Stimulated activated effector memory CD8-positive, alpha-beta T cell treated with anti-CD3 and anti-CD28 coated beads, Interleukin-12 subunit alpha, Interleukin-12 subunit beta, amount 100 ng/mL, for 72 hours (primary cell): Measurements from ENCODE around the gene SLC12A2.
A peak's percentile ranks its signal among the peaks of the same experiment; 100 is the strongest.

Experiments
- ATAC-seq: fragments of 150-1000 bp; cut with Tn5 transposase; 2 replicates; pipeline ENCODE4 v1.10.0; 2021
- DNase-seq, 2 donors: peaks; one replicate each; pipeline ENCODE4 v3.0.0; 2021 to 2022; ENCODE audit warnings: low spot score in 2 of 2
- H3K27ac Mint-ChIP-seq: one replicate; pipeline ENCODE4 v1.8.0; 2022; ENCODE audit warnings: mild to moderate bottlenecking, mixed read lengths
- H3K36me3 Mint-ChIP-seq: one replicate; pipeline ENCODE4 v1.8.0; 2022; ENCODE audit warnings: mild to moderate bottlenecking, mixed read lengths
- H3K4me1 Mint-ChIP-seq: one replicate; pipeline ENCODE4 v1.8.0; 2022; ENCODE audit warnings: mixed read lengths
- H3K4me3 Mint-ChIP-seq: one replicate; pipeline ENCODE4 v1.8.0; 2022; ENCODE audit warnings: mild to moderate bottlenecking, mixed read lengths
- H3K9me3 Mint-ChIP-seq: one replicate; pipeline ENCODE4 v1.8.0; 2022; ENCODE audit warnings: mixed read lengths

Gene SLC12A2

GRCh38 chr5:128083033-128083810 is at the start of gene SLC12A2:
SLC12A2 (plus strand) TSS chr5:128083766; CDS start chr5:128083955, 189 bp downstream.
- Mint-ChIP-seq H3K4me3 (peak within 1 kb of the TSS; percentile 80), H3K4me1 (peaks cover 56% of the 10 kb centered on the region)
- peak; percentile 84 for ATAC-seq

GRCh38 chr5:128035689-128036088 is 47.9 kb upstream of the SLC12A2 start:
- H3K4me3 Mint-ChIP-seq, result no peak overlapping the region
- peaks cover 2% of the 10 kb centered on the region for H3K9me3 Mint-ChIP-seq
- H3K36me3 Mint-ChIP-seq, result no peaks in the 10 kb centered on the region
- H3K27ac Mint-ChIP-seq, result no peak overlapping the region
- no peak for DNase-seq
- no peak for ATAC-seq
- no peaks in the 10 kb centered on the region for H3K4me1 Mint-ChIP-seq

More at GRCh38 chr5:128083033-128083810, at the start of gene SLC12A2:
- peaks cover 16% of the 10 kb centered on the region for H3K36me3 Mint-ChIP-seq
- DNase-seq, result peak; percentile 90 to 95
- H3K27ac Mint-ChIP-seq, result peak within 1 kb of the TSS; percentile 91
- no peaks in the 10 kb centered on the region for H3K9me3 Mint-ChIP-seq

GRCh38 chr5:128036950-128037349 is 46.6 kb upstream of the SLC12A2 start:
- DNase-seq, result no peak
- Mint-ChIP-seq H3K27ac (no peak overlapping the region), H3K4me1 (no peaks in the 10 kb centered on the region), H3K36me3 (no peaks in the 10 kb centered on the region), H3K9me3 (peaks cover 2% of the 10 kb centered on the region), H3K4me3 (no peak overlapping the region)
- no peak for ATAC-seq

- Mint-ChIP-seq H3K36me3 (no peaks in the 10 kb centered on the region), H3K4me3 (no peak overlapping the region), H3K4me1 (no peaks in the 10 kb centered on the region), H3K27ac (no peak overlapping the region), H3K9me3 (peaks cover 2% of the 10 kb centered on the region)
- ATAC-seq, result no peak
- DNase-seq, result no peak
These were observed 44.9 kb upstream of the SLC12A2 start for GRCh38 chr5:128038643-128039042.

GRCh38 chr5:128040927-128041326 is 42.6 kb upstream of the SLC12A2 start:
- Mint-ChIP-seq H3K36me3 (no peaks in the 10 kb centered on the region), H3K4me1 (peaks cover 1% of the 10 kb centered on the region), H3K9me3 (no peaks in the 10 kb centered on the region), H3K27ac (no peak overlapping the region), H3K4me3 (no peak overlapping the region)
- ATAC-seq (no peak), DNase-seq (no peak)

- Mint-ChIP-seq H3K27ac (no peak overlapping the region), H3K4me3 (no peak overlapping the region), H3K4me1 (peaks cover 6% of the 10 kb centered on the region), H3K36me3 (no peaks in the 10 kb centered on the region), H3K9me3 (peaks cover 3% of the 10 kb centered on the region)
- DNase-seq, result no peak
- no peak for ATAC-seq
These were observed 30.8 kb upstream of the SLC12A2 start for GRCh38 chr5:128052780-128053179.

- Mint-ChIP-seq H3K27ac (no peak overlapping the region), H3K4me1 (no peaks in the 10 kb centered on the region), H3K36me3 (no peaks in the 10 kb centered on the region), H3K4me3 (no peak overlapping the region), H3K9me3 (peaks cover 3% of the 10 kb centered on the region)
- ATAC-seq (no peak), DNase-seq (no peak)
These were observed 30.1 kb upstream of the SLC12A2 start for GRCh38 chr5:128053291-128053954.

GRCh38 chr5:128060644-128061385 is 22.8 kb upstream of the SLC12A2 start:
- Mint-ChIP-seq H3K9me3 (no peaks in the 10 kb centered on the region), H3K4me3 (no peak overlapping the region), H3K27ac (no peak overlapping the region)

GRCh38 chr5:128062172-128062746 is 21.3 kb upstream of the SLC12A2 start:
- Mint-ChIP-seq H3K36me3 (no peaks in the 10 kb centered on the region), H3K9me3 (no peaks in the 10 kb centered on the region), H3K4me1 (no peaks in the 10 kb centered on the region), H3K4me3 (no peak overlapping the region), H3K27ac (no peak overlapping the region)
- DNase-seq (no peak), ATAC-seq (no peak)

More at GRCh38 chr5:128060644-128061385, 22.8 kb upstream of the SLC12A2 start:
- DNase-seq (no peak), ATAC-seq (no peak)
- Mint-ChIP-seq H3K4me1 (no peaks in the 10 kb centered on the region), H3K36me3 (no peaks in the 10 kb centered on the region)

- ATAC-seq (no peak), DNase-seq (no peak)
- Mint-ChIP-seq H3K4me1 (peaks cover 15% of the 10 kb centered on the region), H3K36me3 (no peaks in the 10 kb centered on the region), H3K9me3 (no peaks in the 10 kb centered on the region), H3K27ac (peak overlapping the region; percentile 9), H3K4me3 (no peak overlapping the region)
These were observed 9.4 kb upstream of the SLC12A2 start for GRCh38 chr5:128074171-128074570.

GRCh38 chr5:128074953-128075352 is 8.6 kb upstream of the SLC12A2 start:
- DNase-seq (no peak), ATAC-seq (no peak)
- Mint-ChIP-seq H3K9me3 (no peaks in the 10 kb centered on the region), H3K36me3 (no peaks in the 10 kb centered on the region), H3K4me1 (peaks cover 19% of the 10 kb centered on the region), H3K4me3 (no peak overlapping the region), H3K27ac (no peak overlapping the region)

- no peak overlapping the region for H3K4me3 Mint-ChIP-seq
- H3K4me1 Mint-ChIP-seq, result peaks cover 42% of the 10 kb centered on the region
- no peak overlapping the region for H3K27ac Mint-ChIP-seq
- no peaks in the 10 kb centered on the region for H3K9me3 Mint-ChIP-seq
- no peak for DNase-seq
- H3K36me3 Mint-ChIP-seq, result peaks cover 1% of the 10 kb centered on the region
- ATAC-seq, result no peak
These were observed 6.0 kb upstream of the SLC12A2 start for GRCh38 chr5:128077526-128077925.

GRCh38 chr5:128081111-128081851 is 2.3 kb upstream of the SLC12A2 start:
- DNase-seq, result no peak
- H3K4me3 Mint-ChIP-seq, result peak overlapping the region; percentile 73
- peaks cover 16% of the 10 kb centered on the region for H3K36me3 Mint-ChIP-seq
- H3K27ac Mint-ChIP-seq, result peak overlapping the region; percentile 91
- no peak for ATAC-seq
- H3K9me3 Mint-ChIP-seq, result no peaks in the 10 kb centered on the region
- H3K4me1 Mint-ChIP-seq, result peaks cover 43% of the 10 kb centered on the region

GRCh38 chr5:128082551-128083032 is 974 bp upstream of the SLC12A2 start:
- ATAC-seq (peak; percentile 67), DNase-seq (no peak)
- H3K36me3 Mint-ChIP-seq, result peaks cover 16% of the 10 kb centered on the region
- peak overlapping the region; percentile 91 for H3K27ac Mint-ChIP-seq
- H3K4me1 Mint-ChIP-seq, result peaks cover 51% of the 10 kb centered on the region
- H3K9me3 Mint-ChIP-seq, result no peaks in the 10 kb centered on the region
- peak overlapping the region; percentile 73 for H3K4me3 Mint-ChIP-seq
